LNCAP (cell line): ENCODE data around the gene CHD2.

Experiments used
- CTCF ChIP-seq: fragments of 450-650 bp; IDR thresholded peaks from 2 replicates; pipeline ENCODE4 v1.5.1; 2017; ENCODE audit warnings: mild to moderate bottlenecking

CHD2 gene

GRCh38 chr15:92981333-92981732, 81.2 kb downstream of the CHD2 start:
- TF ChIP-seq CTCF, result no peak

- no peak for TF ChIP-seq CTCF
Observed at GRCh38 chr15:92984161-92984560, 84.0 kb downstream of the CHD2 start.

- TF ChIP-seq CTCF, result no peak
Observed at GRCh38 chr15:92989470-92989869, 89.3 kb downstream of the CHD2 start.

GRCh38 chr15:92990031-92990430, 89.9 kb downstream of the CHD2 start:
- no peak for TF ChIP-seq CTCF

- no peak for TF ChIP-seq CTCF
Observed at GRCh38 chr15:92992720-92993119, 92.6 kb downstream of the CHD2 start.

GRCh38 chr15:92997821-92998220, 97.7 kb downstream of the CHD2 start:
- no peak for TF ChIP-seq CTCF

- no peak for TF ChIP-seq CTCF
Observed at GRCh38 chr15:93001156-93001555, 101.0 kb downstream of the CHD2 start.

GRCh38 chr15:93001881-93002280, 101.8 kb downstream of the CHD2 start:
- TF ChIP-seq CTCF, result peak; percentile 22; the same call in 1 of the 2 replicates
